CD4-positive, alpha-beta T cell treated with Interferon alpha-2 for 1 hour (primary cell): ENCODE results near the gene BMP7.
"Not testable (repeated sequence)": the region's sequence is repeated elsewhere in the genome, so short reads cannot be mapped to it uniquely, and the experiment has no call there.

Experiments used
- DNase-seq, 2 donors: peaks; one replicate each; pipeline ENCODE4 v3.0.0-alpha.2; 2020 to 2022

Gene BMP7

DNA sequence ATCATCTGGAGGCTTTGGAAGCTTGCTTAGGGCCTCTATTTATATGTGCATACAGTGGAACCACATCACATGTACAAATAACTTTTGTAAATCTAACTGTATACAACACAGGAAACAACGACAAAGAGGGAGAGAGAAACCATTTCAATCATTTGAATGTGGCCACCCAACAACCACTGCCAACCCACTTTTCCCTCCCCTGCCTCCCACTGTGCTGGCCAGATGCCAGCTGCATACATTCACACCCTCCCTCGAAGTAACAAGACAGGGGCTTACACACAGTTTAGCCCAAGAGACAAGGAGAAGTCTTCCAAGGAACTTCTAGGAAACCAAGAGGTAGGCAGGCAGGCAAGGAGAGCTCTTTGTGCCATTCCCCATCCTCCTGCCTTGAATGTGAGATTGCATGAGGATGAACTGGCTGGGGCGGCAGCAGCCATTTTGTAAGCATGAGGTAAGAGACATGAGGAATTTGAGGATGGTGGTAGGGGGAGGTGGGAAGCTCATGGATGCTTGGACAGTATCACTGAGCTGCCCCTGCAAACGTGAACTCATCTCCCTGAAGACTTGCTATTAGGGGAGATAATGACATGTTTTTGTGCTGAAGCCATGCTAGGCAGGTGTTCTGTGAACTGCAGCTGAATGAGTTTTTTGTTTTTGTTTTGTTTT is 18.2 kb downstream of the BMP7 start:
- no peak for DNase-seq

DNA sequence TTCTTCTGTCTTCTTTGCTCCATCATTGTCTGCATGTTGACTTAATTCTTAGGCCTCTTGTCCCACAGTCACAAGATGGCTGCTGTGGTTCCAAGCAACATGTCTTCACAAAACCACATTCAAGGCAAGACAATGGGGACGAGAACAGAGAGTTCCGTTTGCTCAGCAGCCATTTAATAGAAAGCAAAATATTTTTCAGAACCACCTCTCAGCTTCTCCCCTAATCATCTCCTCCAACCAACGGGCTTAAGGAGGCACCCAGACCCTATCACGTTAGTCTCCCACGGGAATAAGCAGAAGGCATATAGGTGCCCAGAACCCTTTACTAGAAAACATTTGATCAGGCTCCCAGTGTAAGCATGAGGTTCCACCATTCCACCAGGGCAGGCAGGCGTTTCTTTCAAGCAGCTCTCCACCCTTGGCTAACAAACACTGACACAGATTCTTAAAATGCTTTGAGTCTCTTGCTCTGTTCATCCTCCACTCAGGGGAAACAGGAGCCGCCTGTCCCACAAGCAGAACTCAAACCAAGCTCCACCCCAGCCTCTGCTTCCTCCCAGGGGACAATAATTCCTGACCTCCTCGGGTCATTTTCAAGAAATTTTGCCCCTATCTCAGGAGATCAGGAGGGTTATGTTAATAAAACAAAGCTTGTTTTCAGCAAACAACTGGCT is 19.0 kb downstream of the BMP7 start:
- DNase-seq = no peak

DNA sequence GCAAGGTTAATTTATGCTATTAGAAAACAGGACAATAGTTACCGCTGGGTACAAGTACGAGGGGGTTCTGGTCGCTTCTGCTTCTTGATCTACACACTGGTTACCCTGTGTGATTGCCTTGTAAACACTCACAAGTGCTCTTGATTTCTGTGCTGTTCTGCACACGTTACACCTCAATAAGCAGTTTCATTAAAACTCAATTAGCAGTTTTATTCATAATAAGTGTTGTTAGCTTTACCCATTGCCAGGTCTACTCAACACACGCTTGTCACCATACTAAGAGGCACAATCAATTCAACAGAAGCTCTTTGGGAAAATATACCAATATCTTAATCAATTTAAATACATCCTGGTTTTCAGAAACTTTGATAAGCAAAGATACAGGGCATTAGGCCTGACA is 20.4 kb downstream of the BMP7 start:
- no peak for DNase-seq

DNA sequence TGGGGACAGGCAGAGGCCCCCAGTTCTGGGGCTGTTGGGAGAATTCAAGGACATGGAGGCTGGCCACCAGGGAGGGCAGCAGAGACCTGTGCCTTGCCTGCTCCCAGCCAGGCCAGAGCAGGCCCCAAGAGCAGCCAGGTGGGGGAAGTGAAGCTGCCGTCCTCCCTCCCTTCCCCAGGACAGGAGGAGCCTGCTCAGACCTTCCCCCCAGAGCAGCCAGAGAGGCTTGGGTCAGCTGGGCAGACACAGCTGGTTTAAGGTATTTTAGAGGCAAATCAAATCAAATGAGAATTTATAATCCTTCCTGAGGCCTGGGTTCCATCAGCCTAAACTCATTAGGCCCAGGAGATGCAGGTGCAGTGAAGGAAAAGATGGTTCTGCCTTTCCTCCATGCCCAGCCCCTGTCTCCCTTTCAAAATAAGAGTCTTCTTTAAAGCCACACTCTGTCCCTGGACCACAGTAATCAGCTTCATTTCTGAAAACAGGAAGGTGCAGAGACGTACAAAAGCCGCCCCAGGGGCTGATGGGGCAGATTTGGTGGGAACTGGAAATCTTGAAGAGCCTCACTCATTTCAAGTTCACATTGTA is 21.7 kb downstream of the BMP7 start:
- no peak for DNase-seq

DNA sequence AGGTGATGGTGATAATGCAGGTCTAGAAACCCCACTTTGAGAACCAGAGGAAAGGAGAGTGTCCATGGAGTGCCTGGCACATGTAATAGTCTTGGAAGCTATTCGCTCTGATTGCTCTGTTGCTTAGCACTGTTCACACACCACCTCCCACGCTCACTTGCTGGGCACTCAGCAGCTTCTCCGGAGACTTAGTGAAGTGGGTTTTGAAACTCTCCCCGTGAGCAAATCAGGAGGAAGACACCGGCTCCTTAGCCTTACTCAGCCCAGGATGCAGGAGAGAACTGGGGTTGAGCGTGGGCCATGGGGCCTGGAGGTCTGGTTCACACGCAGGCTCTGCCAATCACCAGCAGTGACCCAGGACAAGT is 22.2 kb downstream of the BMP7 start:
- DNase-seq = no peak

DNA sequence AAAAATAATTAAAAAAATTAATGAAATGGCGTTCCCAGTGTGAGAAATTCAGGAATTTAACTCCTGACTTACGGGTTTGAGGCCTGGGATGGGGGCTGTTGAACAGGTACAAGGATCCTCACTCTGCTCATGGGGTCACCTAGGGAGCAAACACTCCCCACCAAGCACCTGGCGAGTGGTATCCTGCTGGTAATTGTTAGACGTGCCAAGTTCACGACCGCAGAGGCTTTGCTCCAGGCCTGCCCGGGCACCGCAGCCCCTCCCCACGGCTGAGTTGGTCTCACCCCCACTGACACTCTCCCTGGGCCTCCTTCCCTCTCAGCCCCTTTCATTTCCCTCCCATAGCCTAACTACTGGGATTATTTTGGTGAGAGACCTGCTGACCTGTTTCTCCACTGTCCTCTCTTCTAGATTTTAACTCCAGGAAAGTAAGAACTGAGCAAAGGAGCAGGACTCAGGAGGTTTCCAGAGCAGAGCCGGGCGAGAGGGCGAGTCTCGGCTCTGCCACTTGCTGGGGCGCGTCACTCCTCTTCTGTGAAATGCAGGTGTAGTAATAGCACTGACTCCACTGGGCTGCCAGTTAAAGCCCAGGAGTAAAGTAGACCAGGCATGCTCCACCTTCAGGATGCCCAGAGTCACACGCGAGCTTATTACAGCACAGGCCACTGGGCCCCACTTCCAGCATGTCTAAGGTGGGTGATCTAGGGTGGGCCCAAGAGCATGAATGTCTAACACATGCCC is 22.8 kb downstream of the BMP7 start:
- no peak for DNase-seq

DNA sequence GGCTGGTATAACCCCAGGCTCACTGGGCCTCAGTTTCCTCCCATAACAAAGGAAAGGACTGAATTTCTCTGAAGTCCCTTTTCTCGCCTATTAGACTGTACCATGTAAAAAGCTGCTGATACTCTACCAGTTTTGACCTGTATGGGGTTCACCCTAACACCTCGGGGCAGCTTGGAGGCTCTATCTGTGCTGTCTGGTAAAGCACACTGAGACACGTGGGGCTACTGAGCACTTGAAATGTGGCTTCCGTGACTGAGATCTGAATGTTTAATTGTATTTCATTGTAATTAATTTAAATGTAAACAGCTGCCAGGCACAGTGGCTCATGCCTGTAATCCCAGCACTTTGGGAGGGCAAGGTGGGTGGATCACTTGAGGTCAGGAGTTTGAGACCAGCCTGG is 24.0 kb downstream of the BMP7 start:
- no peak for DNase-seq

DNA sequence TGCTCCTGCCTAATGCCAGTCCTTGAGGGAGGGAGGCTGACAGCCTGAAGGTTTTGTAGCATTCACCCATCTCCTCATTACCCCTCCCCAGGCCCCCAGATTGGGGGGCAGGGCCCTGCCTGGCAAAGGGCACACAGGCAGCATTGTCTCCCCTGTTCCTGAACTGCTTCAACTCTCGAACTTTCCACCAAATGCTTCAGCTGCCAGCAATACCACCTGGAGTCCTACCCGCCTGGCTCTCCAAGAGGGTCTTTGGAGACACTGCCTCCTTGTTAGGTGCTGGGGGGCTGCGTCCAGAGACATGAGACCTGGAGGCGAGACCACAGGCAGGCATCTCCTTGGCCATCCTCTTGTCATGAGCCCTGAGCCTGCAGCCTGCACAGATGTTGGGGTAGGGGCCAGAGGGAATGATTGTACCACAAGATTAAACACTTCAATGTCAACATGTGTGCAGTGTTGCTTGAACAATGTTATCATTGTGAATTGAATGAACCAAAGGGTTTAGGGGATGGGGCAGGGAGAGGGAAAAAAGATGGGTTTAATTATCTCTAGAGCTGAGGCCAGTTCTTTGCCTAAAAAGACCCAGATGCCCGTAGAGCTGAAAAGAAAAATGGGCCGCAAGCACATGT is 25.0 kb downstream of the BMP7 start:
- no peak for DNase-seq

DNA sequence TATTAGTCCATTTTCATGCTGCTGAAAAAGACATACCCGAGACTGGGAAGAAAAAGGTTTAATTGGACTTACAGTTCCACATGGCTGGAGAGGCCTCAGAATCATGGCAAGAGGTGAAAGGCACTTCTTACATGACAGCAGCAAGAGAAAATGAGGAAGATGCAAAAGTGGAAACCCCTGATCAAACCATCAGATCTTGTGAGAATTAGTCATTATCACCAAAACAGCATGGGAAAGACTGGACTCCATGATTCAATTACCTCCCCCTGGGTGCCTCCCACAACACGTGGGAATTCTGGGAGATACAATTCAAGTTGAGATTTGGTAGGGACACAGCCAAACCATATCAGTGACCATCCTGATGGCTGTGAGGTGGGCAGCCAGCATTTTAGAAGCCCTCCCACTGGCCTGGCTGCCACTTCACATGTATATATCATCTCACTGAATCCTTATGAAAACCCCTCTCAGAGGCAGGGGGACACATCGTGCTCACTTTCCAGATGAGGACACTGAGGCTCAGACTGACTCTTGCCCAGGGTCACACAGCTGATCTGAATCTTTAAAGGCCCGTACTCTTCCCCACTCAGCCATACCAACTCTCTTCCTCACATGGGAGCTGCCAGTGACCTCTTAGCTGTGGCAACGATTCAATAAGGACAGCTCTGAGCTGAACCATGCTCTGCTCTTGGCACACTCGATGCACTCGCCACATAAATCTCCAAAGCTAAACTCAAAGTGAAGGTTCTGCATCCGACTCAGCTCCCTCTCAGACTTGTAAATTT is 25.7 kb downstream of the BMP7 start:
- no peak for DNase-seq

DNA sequence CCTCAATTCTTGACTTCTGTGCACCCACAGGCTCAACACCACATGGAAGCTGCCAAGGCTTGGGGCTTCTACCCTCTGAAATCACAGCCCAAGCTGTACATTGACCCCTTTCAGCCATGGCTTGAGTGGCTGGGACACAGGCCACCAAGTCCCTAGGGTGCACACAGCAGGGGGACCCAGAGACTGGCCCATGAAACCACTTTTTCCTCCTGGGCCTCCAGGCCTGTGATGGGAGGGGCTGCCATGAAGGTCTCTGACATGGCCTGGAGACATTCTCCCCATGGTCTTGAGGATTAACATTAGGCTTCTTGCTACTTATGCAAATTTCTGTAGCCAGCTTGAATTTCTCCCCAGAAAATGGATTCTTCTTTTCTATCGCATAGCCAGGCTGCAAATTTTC is 26.7 kb downstream of the BMP7 start:
- not testable (repeated sequence) for DNase-seq

DNA sequence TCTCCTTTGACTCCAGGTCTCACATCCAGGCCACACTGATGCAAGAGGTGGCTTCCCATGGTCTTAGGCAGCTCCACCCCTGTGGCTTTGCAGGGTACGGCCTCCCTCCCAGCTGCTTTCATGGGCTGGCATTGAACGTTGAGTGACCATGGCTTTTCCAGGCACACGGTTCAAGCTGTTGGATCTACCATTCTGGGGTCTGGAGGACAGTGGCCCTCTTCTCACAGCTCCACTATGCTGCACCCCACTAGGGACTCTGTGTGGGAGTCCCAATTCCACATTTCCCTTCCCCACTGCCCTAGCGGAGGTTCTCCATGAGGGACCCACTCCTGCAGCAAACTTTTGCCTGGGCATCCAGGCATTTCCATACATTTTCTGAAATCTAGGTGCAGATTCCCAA is 27.1 kb downstream of the BMP7 start:
- DNase-seq = not testable (repeated sequence)

DNA sequence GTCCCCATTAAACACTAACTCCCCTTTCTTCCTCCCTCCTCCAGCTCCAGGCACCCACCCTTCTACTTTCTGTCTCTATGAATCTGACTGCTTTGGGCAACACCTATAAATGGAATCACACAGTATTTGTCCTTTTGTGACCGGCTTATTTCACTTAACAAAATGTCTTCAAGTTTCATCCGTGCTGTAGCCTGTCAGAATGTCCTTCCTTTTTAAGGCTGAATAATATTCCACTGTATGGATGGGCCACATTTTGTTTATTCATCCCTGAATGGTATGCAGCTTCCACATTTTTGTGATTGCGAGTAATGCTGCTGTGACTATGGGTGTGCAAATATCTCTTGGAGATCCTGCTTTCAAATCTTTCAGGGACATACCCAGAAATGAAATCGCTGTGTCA is 28.4 kb downstream of the BMP7 start:
- DNase-seq = no peak

DNA sequence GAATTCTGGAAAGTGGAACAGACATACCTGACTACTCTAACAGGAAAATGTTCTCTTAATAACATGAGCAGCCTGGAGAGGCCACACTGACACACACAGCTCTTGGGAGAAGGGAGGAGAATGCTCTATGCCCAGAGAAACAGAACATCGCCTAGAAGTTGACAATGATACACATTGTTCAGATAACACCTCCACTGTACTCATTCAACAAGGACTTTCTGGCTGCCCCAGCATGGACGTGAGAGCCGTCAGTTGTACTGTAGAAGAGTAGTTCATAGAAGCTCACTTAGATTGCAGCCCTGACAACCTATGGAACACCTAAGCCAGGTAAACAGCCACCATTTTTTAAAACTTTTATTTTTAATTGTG is 28.9 kb downstream of the BMP7 start:
- no peak for DNase-seq

DNA sequence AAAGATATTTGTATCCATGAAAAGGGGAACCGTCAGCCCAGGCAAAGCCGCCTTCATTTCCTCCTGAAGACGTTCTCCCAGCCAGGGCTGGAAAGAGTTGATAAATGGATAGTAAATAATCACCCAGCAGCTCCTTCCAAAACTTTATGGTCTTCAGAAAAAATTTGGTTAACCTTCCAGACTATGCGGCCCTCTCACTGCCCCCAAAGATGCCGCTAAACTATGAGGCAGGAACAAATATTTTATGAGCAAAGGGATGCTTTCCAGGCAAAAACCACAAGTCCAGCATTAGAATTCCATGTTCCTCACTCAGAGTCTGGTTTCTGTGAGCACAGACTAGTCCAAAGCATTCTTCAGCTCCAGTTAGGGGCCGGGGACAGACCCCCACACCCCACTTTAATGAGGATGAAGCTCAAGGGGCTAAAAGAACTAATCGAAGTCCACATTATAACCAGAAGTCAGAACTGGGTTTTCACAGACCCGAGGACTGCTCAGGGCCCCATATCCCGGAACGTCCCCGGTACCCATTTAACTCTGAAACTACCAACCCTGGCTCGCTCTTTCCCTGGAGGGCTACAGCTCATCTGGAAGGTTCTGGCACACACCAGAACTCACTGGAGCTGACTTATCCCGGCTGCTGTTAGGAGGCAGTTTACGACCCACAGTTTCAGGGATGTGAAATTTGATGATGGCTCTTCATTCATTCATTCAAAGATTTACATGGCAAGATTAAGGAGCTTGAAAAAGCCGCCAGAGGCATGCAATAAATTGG is 29.4 kb downstream of the BMP7 start:
- DNase-seq = no peak

DNA sequence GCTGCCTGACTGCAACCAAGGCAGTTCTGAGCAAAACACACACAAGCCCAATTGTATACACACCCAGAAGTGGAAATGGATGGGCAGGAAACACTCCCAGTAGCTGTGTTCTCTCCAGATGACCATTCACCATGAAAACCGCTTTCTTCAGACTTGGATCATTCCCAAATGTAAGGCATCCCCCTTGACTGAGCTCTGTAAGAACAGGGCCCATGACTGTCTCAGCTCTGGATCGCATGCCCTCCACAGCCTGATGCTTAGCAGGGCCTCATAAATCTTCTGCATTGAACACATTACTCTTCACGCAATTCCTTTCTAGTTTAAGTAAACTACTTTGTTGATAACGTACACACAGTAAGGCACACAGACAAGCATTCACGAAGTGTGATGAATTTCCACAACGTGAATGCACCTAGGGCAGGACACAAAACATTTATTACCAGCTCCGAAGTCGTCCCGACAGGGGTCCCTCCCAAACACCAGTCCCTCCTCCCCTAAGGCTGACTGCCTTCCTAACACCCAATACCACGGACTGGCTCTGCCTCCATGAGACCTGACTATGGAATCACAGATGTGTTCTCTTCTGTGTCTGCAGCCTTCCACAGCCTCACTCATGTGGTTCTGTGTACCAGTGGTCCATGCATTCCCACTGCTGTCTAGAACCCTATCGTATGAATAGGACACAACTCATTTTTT is 31.7 kb downstream of the BMP7 start:
- DNase-seq = no peak

DNA sequence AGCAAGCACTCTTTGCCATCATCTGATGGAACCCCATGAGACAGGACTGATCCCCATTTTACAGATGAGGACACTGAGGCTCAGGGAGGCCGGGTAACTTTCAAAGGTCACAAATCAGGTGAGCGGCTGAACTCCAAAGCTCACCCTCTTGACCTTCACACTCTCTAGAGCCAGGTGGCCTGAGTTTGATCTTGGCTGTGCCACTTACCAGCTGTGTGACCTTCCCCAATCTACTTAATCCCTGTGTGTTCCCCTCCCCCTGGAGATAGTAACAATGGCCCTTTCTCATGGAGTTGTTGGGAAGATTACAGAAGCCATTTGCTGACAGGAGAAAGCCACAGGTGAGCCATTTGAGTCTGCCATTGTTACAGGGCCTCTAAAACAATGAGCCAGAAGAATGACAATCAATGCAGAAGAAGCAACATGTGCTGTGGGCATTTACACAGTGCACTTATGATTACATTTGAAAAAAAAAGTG is 34.5 kb downstream of the BMP7 start:
- no peak for DNase-seq

DNA sequence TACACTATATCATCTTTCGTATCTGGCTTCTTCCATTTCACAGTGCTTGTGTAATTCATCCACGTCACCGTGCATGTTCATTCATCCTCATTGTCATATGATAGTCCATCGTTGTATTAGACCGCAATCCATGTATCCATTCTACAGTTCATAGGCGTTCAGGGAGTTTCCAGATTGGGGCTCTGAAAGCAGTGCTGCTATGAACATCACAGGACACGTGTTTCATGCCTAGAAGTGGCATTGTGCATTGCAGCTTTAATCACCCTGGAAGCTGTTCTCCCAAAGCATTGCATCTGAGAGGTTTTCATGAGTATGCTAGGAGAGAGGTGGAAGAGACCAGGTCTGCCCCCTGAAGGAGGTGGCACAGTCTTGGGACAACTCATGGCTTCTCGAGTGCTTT is 35.3 kb downstream of the BMP7 start:
- DNase-seq = no peak

DNA sequence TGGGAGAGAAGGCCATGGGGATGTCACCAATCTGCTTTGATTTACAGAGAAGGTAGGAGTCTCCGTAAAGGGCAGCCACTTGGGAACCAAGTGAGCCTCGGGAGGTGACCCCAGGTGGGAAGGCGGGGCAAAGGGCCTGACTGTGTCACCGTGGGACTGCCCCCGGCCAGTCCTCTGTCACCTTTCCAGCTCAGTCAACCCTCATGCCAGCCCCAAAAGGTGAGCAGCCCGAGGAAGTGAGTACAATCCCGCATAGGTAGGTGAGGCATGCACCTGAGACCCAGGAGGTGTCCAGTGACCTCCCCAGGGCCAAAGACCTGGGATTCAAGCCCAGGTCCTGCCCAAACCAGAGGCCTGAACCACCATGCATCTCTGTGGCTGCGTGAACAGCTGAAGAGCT is 36.2 kb downstream of the BMP7 start:
- no peak for DNase-seq

DNA sequence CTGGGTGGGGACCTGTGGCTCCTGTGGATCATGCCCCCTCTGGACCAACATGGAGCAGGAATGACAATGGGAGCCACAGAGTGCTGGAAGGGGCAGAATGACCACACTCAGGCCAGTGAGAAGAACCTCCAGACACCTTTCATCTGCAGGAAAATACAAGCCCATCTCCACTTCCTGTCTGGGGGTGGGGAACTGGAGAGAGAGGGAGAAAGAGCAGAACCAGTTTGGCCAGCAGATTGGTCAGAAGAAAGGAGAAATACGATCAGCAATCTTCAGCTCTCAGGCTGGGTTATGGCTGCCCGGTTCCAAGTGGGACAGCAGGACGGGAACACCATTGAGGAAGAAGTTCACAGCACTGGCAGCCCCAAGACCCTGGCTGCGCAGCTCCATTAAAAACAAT is 37.0 kb downstream of the BMP7 start:
- no peak for DNase-seq

DNA sequence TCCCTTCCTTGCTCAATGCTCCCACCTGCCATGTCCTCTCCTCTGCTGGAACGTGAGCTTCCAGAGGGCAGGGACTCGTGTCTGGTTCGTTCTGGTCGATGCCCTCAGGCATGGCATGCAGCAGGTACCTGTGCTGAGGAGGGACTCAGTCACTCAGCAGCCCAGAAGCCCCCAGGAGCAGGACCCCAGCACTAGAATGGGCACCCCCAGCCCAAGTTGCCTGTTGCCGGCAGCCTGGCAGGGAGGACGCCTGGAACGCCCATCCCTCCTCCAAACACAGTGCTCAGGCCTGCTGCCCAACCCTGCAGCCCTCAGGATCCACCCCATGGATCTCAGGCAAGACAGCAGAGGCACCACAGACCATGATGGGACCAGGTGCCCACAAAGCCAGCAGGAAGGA is 40.6 kb downstream of the BMP7 start:
- DNase-seq = no peak

DNA sequence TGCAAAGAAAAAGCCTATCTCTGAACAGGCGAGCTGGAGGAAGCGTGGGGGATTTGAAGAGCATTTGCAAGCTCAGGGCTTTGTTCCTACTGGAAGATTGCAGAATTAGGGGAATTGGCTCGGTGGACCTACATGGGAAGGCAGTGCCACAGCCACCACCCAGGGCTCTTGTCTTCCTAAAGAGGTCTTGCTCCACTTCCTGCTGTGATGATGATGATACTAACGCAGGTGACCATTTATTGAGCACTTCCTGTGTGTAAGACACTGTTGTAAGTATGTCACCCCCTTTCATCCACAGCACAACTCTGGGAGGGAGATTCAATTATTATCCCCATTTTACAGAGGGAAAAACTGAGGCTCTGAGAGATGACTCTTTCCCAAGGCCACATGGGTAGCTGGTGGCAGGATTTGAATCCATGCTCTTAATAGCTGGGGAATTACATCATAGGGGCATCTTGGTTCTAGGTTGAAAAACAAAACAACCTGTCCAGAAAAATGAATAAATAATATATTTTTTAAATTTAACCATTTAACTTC is 41.2 kb downstream of the BMP7 start:
- no peak for DNase-seq
